KOPT-K1 (cell line): ENCODE data around the gene HNRNPH3.

Experiments used
- H3K27ac ChIP-seq: fragments of 200-600 bp; sonication (generic); 2 replicates; pipeline ENCODE4 v1.5.1; 2016; ENCODE audit warnings: antibody characterized with exemption, mild to moderate bottlenecking, low read depth, low read length; ENCODE audit not compliant: poor library complexity, severe bottlenecking
- H3K36me3 ChIP-seq: fragments of 200-600 bp; sonication (generic); 2 replicates; pipeline ENCODE4 v1.5.1; 2017; ENCODE audit warnings: antibody characterized with exemption, mild to moderate bottlenecking, low read length, moderate library complexity; ENCODE audit not compliant: insufficient read depth
- H3K9me3 ChIP-seq: fragments of 200-600 bp; sonication (generic); 2 replicates; pipeline ENCODE4 v1.5.1; 2017; ENCODE audit warnings: antibody characterized with exemption, low read length, mild to moderate bottlenecking; ENCODE audit not compliant: insufficient read depth, poor library complexity, severe bottlenecking

HNRNPH3 gene

GRCh38 chr10:68342909-68343516, 11.1 kb downstream of the HNRNPH3 start:
- H3K36me3 ChIP-seq, result peaks cover 98% of the 10 kb centered on the region

GRCh38 chr10:68345621-68346020, 13.8 kb downstream of the HNRNPH3 start:
- no peak overlapping the region for H3K27ac ChIP-seq
- no peaks in the 10 kb centered on the region for H3K9me3 ChIP-seq
- H3K36me3 ChIP-seq, result peaks cover 82% of the 10 kb centered on the region

More at GRCh38 chr10:68342909-68343516, 11.1 kb downstream of the HNRNPH3 start:
- H3K9me3 ChIP-seq, result no peaks in the 10 kb centered on the region
- H3K27ac ChIP-seq, result no peak overlapping the region

- peaks cover 70% of the 10 kb centered on the region for H3K36me3 ChIP-seq
- no peaks in the 10 kb centered on the region for H3K9me3 ChIP-seq
- H3K27ac ChIP-seq, result no peak overlapping the region
Measured at GRCh38 chr10:68346774-68347173, 14.9 kb downstream of the HNRNPH3 start.

GRCh38 chr10:68348265-68348741, 16.4 kb downstream of the HNRNPH3 start:
- H3K36me3 ChIP-seq, result peaks cover 68% of the 10 kb centered on the region
- H3K27ac ChIP-seq, result no peak overlapping the region
- H3K9me3 ChIP-seq, result no peaks in the 10 kb centered on the region

DNA sequence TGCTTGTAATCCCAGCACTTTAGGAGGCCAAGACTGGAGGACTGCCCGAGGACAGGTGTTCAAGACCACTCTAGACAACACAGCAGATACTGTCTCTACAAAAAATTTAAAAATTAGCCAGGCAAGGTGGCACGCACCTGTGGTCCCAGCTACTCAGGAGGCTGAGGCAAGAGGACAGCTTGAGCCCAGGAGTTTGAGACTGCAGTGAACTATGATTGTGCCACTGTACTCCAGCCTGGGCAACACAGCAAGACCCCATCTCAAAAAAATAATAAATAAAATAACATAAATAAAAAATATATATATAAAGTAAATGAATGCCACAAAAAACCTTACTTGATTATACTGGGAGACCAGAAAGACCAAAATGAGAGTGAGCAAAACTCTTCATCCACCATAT, 21.7 kb downstream of the HNRNPH3 start:
- Histone ChIP-seq H3K36me3 (peaks cover 35% of the 10 kb centered on the region), H3K27ac (no peak overlapping the region), H3K9me3 (no peaks in the 10 kb centered on the region)

GRCh38 chr10:68359189-68359588, 27.3 kb downstream of the HNRNPH3 start:
- Histone ChIP-seq H3K36me3 (peaks cover 42% of the 10 kb centered on the region), H3K27ac (no peak overlapping the region), H3K9me3 (no peaks in the 10 kb centered on the region)

- H3K36me3 ChIP-seq, result peaks cover 37% of the 10 kb centered on the region
Measured at GRCh38 chr10:68362590-68362989, 30.7 kb downstream of the HNRNPH3 start.

DNA sequence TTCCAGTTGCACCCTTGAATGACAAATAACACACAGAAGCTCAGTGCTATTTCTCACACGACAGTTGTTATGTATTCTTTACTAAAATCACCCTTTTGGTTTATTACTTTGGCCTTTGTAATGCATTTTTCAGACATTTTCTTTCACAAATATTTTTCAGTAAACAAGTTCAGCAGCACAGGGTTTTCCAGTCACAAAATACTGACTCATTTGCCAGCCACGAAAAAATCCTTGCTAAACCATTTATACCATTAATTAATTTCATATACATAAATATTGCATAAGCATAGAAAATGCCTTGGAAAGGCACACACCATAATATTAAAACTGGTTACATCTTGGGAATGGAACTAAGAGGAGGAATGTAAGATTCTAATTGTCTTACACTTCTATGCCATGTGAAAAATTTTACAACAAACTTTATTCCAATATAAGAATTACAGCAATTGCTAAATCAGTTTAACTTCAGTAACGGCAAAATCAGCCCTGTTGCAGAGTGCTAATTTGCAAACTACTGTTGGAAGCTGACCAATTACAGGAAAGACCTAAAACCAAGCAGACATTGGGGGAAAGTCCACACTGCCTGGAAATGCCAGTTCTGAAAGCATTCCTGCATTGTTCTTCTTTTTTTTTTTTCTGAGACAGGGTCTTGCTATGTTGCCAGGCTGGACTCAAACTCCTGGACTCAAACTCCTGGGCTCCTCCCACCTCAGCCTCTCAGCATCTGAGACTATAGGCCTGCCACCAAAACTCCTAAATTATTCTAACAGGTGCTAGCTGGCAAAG, 32.4 kb downstream of the HNRNPH3 start:
- Histone ChIP-seq H3K9me3 (no peaks in the 10 kb centered on the region), H3K27ac (no peak overlapping the region), H3K36me3 (peaks cover 32% of the 10 kb centered on the region)

More at GRCh38 chr10:68362590-68362989, 30.7 kb downstream of the HNRNPH3 start:
- Histone ChIP-seq H3K27ac (no peak overlapping the region), H3K9me3 (no peaks in the 10 kb centered on the region)

GRCh38 chr10:68365611-68366010, 33.7 kb downstream of the HNRNPH3 start:
- Histone ChIP-seq H3K9me3 (no peaks in the 10 kb centered on the region), H3K36me3 (peaks cover 38% of the 10 kb centered on the region)

GRCh38 chr10:68366600-68366999, 34.7 kb downstream of the HNRNPH3 start:
- no peak overlapping the region for H3K27ac ChIP-seq
- peaks cover 6% of the 10 kb centered on the region for H3K9me3 ChIP-seq
- peaks cover 36% of the 10 kb centered on the region for H3K36me3 ChIP-seq

More at GRCh38 chr10:68365611-68366010, 33.7 kb downstream of the HNRNPH3 start:
- H3K27ac ChIP-seq, result no peak overlapping the region

- H3K27ac ChIP-seq, result no peak overlapping the region
- H3K36me3 ChIP-seq, result peaks cover 37% of the 10 kb centered on the region
- peaks cover 11% of the 10 kb centered on the region for H3K9me3 ChIP-seq
Measured at GRCh38 chr10:68367121-68367520, 35.3 kb downstream of the HNRNPH3 start.

DNA sequence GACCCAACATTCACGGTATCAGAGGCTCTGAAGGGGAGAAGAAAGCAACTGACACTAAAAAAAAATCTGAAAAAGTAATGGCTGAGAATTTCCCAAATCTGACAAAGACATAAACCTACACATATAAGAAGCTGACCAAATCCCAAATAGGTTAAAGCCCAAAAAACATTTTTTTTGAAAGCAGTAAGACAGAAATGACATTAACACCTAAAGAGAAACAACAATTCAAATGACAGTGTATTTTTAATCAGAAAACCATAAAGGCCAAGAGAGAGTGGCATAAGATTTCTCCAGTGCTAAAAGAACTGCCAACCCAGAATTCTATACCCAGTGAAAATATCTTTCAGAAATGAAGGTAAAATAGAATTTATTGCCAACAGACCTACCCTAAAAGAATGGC, 39.7 kb downstream of the HNRNPH3 start:
- Histone ChIP-seq H3K27ac (no peak overlapping the region), H3K9me3 (peaks cover 25% of the 10 kb centered on the region), H3K36me3 (peaks cover 53% of the 10 kb centered on the region)

GRCh38 chr10:68385740-68386139, 53.9 kb downstream of the HNRNPH3 start:
- Histone ChIP-seq H3K36me3 (peaks cover 73% of the 10 kb centered on the region), H3K27ac (no peak overlapping the region), H3K9me3 (no peaks in the 10 kb centered on the region)
